Neuron (in vitro differentiated cells): ENCODE results near the gene ATP10A.

ENCODE experiments used
- H2AFZ ChIP-seq: one replicate; pipeline ENCODE4 v1.6.1; 2013; ENCODE audit warnings: low read depth, mild to moderate bottlenecking, inconsistent platforms, low read length, moderate library complexity
- H3K27me3 ChIP-seq: one replicate; pipeline ENCODE4 v1.6.1; 2013; ENCODE audit warnings: low read length; ENCODE audit not compliant: insufficient read depth
- H3K36me3 ChIP-seq: one replicate; pipeline ENCODE4 v1.6.1; 2013; ENCODE audit warnings: low read length; ENCODE audit not compliant: insufficient read depth
- H3K4me1 ChIP-seq: one replicate; pipeline ENCODE4 v1.6.1; 2013; ENCODE audit warnings: low read length; ENCODE audit not compliant: insufficient read depth
- H3K4me3 ChIP-seq: 2 replicates; pipeline ENCODE4 v1.5.1; 2013; ENCODE audit warnings: mild to moderate bottlenecking, low read length, moderate library complexity
- H3K9me3 ChIP-seq: one replicate; pipeline ENCODE4 v1.6.1; 2013; ENCODE audit warnings: low read length

ATP10A gene

GRCh38 chr15:25876231-25877140 is 13.4 kb upstream of the ATP10A start:
- Histone ChIP-seq H2AFZ (no peak overlapping the region), H3K4me3 (no peak overlapping the region), H3K4me1 (no peaks in the 10 kb centered on the region), H3K27me3 (no peaks in the 10 kb centered on the region), H3K36me3 (no peaks in the 10 kb centered on the region), H3K9me3 (no peaks in the 10 kb centered on the region)

GRCh38 chr15:25875566-25875965 is 12.4 kb upstream of the ATP10A start:
- H2AFZ ChIP-seq = no peak overlapping the region
- no peak overlapping the region for H3K4me3 ChIP-seq
- H3K4me1 ChIP-seq = no peaks in the 10 kb centered on the region
- H3K27me3 ChIP-seq = no peaks in the 10 kb centered on the region
- no peaks in the 10 kb centered on the region for H3K9me3 ChIP-seq
- H3K36me3 ChIP-seq = no peaks in the 10 kb centered on the region

DNA sequence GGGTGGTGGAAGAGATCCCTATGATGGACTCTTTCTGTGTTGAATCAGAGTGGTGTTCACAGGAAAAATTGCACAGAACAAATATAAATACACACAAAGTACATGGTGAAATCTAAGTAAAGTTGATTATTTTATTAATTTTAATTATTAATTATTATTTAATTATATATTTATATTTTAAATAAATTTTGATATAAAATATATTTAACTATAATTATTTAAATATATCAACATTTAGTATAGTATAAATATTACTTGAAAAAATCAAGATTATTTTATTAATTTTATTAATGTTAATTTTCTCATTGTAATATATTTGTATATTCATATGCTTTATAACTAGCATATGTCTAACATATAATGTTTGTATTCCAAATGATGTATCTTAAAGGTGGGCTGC is 11.3 kb upstream of the ATP10A start:
- Histone ChIP-seq H3K36me3 (no peaks in the 10 kb centered on the region), H3K9me3 (no peaks in the 10 kb centered on the region)

DNA sequence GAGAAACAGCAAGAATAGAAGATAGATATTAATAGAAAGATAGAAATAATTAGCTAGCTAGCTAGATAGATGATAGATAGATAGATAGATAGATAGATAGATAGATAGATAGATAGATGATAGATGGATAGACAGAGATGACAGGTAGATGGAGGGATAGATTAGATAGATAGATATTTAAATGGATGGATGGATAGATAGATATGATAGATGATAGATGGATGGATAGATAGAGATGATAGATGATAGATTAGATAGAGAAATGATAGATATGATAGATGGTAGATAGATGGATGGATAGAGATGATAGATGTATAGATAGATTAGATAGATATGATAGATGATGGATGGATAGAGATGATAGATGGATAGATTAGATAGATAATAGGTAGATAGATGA is 8.3 kb upstream of the ATP10A start:
- peaks cover under 1% of the 10 kb centered on the region for H3K27me3 ChIP-seq
- no peak overlapping the region for H2AFZ ChIP-seq
- H3K9me3 ChIP-seq = no peaks in the 10 kb centered on the region
- H3K36me3 ChIP-seq = no peaks in the 10 kb centered on the region
- H3K4me1 ChIP-seq = no peaks in the 10 kb centered on the region
- no peak overlapping the region for H3K4me3 ChIP-seq

More for the DNA sequence above, 11.3 kb upstream of the ATP10A start:
- H3K4me3 ChIP-seq = no peak overlapping the region
- no peak overlapping the region for H2AFZ ChIP-seq
- no peaks in the 10 kb centered on the region for H3K4me1 ChIP-seq
- no peaks in the 10 kb centered on the region for H3K27me3 ChIP-seq

DNA sequence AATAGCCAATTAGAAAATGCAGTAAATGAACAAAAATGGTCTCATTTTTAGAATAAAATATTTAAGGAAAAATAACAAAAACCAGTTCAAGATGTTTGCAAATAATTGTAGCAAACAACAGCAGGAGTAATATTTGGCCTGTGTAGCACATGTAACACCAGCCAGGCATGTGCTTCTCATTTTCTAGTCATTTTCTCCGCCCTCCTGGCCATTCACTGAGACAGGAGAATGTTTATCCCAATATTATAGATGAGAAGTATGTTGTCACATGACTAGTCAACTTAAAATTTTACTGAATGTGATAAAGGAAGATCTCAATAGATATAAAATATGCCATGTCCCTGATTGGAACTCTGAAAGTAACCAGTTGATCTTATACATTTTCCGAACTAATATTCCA is 7.8 kb upstream of the ATP10A start:
- no peak overlapping the region for H2AFZ ChIP-seq
- no peaks in the 10 kb centered on the region for H3K36me3 ChIP-seq

DNA sequence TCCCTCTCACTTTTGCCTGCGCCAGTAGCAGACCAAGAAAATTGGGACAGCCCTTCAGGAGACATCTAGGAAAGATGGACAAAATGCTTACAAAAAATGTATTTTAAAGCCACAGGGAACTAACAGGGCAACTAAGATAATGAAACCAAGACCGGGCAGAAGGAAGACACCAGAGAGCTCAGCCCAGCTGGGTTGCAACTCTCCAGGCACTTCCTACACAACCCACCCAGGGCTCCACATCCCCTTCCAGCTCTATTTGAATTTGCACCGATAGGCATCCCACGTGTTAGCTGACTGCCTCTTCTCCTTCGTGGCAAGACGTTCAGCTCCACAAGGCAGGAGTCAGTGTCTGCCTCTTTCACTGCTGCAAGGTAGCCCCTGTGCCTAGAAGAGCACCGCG is 6.6 kb upstream of the ATP10A start:
- Histone ChIP-seq H2AFZ (no peak overlapping the region), H3K9me3 (no peaks in the 10 kb centered on the region), H3K4me3 (no peak overlapping the region), H3K4me1 (no peaks in the 10 kb centered on the region), H3K36me3 (no peaks in the 10 kb centered on the region), H3K27me3 (peaks cover 8% of the 10 kb centered on the region)

More for the DNA sequence above, 7.8 kb upstream of the ATP10A start:
- H3K9me3 ChIP-seq = no peaks in the 10 kb centered on the region
- no peaks in the 10 kb centered on the region for H3K4me1 ChIP-seq
- peaks cover 3% of the 10 kb centered on the region for H3K27me3 ChIP-seq
- no peak overlapping the region for H3K4me3 ChIP-seq

DNA sequence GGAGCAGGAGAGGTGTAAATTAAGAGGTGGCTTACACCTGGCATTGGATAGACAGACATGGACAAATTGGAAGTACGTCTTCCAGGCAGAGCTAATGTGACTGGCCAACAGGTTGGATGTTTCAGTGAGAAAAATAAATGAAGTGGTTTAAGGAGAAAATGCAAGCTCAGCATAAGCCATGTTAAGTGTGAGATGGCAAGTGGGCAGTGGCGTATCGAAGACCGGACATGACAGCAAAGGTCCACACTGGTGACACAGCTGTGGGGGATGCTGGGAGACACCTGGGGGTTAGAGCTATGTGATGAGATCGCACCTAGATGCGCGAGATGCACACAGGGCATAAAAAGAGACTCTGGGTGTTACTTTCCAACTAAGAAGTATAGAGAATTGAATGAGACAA is 3.7 kb upstream of the ATP10A start:
- Histone ChIP-seq H3K9me3 (no peaks in the 10 kb centered on the region), H3K4me1 (no peaks in the 10 kb centered on the region), H3K27me3 (peaks cover 34% of the 10 kb centered on the region), H3K4me3 (no peak overlapping the region), H2AFZ (no peak overlapping the region), H3K36me3 (no peaks in the 10 kb centered on the region)

GRCh38 chr15:25866251-25866650 is 3.1 kb upstream of the ATP10A start:
- Histone ChIP-seq H3K36me3 (no peaks in the 10 kb centered on the region), H3K27me3 (peaks cover 40% of the 10 kb centered on the region), H3K4me3 (no peak overlapping the region), H2AFZ (no peak overlapping the region), H3K9me3 (no peaks in the 10 kb centered on the region), H3K4me1 (no peaks in the 10 kb centered on the region)

- Histone ChIP-seq H3K4me3 (no peak overlapping the region), H3K27me3 (peaks cover 48% of the 10 kb centered on the region)
Measured at GRCh38 chr15:25864966-25865365, 1.8 kb upstream of the ATP10A start.

DNA sequence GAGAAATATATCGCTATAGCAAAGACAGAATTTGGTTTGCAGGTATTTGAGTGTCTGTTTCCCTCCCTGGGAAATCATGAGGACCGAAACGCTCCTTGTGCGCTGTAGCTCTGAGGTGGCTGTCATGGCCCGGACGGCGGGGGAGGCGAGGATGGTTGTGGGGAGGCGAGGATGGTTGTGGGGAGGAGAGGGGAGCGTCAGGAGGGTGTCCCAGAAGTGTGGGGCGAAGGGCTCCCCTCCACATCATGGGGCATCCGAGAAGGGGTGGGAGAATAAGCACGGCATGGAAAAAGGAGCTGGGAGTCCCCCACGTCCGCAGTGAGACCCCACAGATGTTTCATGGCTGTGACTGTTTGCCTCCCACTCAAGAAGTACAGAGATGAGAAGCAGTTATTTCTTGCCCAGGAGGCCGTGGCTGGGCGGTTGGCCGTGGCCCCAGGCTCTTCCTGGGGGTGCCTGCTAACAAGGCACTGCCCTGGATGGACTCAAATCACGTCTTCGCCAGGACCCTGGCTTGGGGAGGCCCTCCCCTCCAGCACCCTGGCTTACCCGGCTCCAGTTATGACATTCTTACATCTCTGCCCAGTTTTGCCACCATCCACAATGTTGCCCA is 947 bp upstream of the ATP10A start:
- Histone ChIP-seq H3K4me3 (no peak overlapping the region), H3K36me3 (no peaks in the 10 kb centered on the region), H3K9me3 (no peaks in the 10 kb centered on the region), H3K27me3 (peaks cover 48% of the 10 kb centered on the region), H2AFZ (no peak overlapping the region), H3K4me1 (no peaks in the 10 kb centered on the region)

More at GRCh38 chr15:25864966-25865365, 1.8 kb upstream of the ATP10A start:
- H3K36me3 ChIP-seq = no peaks in the 10 kb centered on the region
- no peak overlapping the region for H2AFZ ChIP-seq
- H3K9me3 ChIP-seq = no peaks in the 10 kb centered on the region
- H3K4me1 ChIP-seq = no peaks in the 10 kb centered on the region

- no peaks in the 10 kb centered on the region for H3K9me3 ChIP-seq
- peaks cover 48% of the 10 kb centered on the region for H3K27me3 ChIP-seq
- no peaks in the 10 kb centered on the region for H3K36me3 ChIP-seq
- H2AFZ ChIP-seq = peak overlapping the region; percentile 39
- H3K4me3 ChIP-seq = peak overlapping the region; percentile 40
- H3K4me1 ChIP-seq = no peaks in the 10 kb centered on the region
Measured at GRCh38 chr15:25862472-25863110, 536 bp downstream of the ATP10A start.

DNA sequence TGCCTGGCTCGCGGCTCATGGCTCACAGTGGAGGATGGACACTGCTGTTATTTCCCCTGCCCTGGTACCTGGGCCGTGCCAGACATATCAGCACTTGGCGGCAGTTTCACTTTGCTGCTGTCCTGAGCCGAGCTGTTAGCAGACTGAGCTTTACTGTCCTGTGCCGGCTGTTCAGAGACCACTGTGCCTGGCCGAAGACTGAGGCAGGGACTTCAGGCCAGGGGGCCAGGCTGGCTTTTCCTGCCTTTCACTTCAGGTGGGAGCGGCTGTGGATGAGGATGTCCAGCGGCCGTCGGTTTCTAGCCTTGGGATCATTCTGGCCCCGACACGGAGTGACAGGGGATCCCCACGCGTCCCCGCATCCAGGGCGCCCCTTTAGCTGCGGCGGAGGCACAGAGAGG is 1.1 kb downstream of the ATP10A start:
- Histone ChIP-seq H3K9me3 (no peaks in the 10 kb centered on the region), H3K36me3 (no peaks in the 10 kb centered on the region), H2AFZ (no peak overlapping the region), H3K4me1 (no peaks in the 10 kb centered on the region), H3K4me3 (no peak overlapping the region), H3K27me3 (peaks cover 48% of the 10 kb centered on the region)
